ENCODE data around the gene PRKN.

GRCh38 chr6:161677188-161677587 is 1050.4 kb downstream of the PRKN start:
- TF ChIP-seq CTCF (conservative IDR thresholded peaks at IDR 0.05; ENCODE audit: low read depth in 2 of 2) (no peak), POLR2AphosphoS5 (IDR thresholded peaks at IDR 0.05; ENCODE audit: low read depth) (no peak), ZNF114 (CRISPR knock-in tag; IDR thresholded peaks at IDR 0.05) (no peak), NANOG (IDR thresholded peaks at IDR 0.05; ENCODE audit: borderline replicate concordance) (no peak)

All from GM23338 (cell line).